GM19035 (cell line): Measurements from ENCODE around the gene BRCA1.
"Not testable (repeated sequence)": the region's sequence is repeated elsewhere in the genome, so short reads cannot be mapped to it uniquely, and the experiment has no call there.

Experiments
- ATAC-seq: cut with Tn5 transposase; IDR thresholded peaks from one replicate; pipeline ENCODE4 v1.9.1; 2021; ENCODE audit not compliant: unreplicated experiment

BRCA1 gene

DNA sequence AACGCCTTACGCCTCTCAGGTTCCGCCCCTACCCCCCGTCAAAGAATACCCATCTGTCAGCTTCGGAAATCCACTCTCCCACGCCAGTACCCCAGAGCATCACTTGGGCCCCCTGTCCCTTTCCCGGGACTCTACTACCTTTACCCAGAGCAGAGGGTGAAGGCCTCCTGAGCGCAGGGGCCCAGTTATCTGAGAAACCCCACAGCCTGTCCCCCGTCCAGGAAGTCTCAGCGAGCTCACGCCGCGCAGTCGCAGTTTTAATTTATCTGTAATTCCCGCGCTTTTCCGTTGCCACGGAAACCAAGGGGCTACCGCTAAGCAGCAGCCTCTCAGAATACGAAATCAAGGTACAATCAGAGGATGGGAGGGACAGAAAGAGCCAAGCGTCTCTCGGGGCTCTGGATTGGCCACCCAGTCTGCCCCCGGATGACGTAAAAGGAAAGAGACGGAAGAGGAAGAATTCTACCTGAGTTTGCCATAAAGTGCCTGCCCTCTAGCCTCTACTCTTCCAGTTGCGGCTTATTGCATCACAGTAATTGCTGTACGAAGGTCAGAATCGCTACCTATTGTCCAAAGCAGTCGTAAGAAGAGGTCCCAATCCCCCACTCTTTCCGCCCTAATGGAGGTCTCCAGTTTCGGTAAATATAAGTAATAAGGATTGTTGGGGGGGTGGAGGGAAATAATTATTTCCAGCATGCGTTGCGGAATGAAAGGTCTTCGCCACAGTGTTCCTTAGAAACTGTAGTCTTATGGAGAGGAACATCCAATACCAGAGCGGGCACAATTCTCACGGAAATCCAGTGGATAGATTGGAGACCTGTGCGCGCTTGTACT, at the start of gene BRCA1:
Gene BRCA1 (minus strand): TSS at position 232 of the 834 bp plus-strand sequence. CDS start 1,268 bp downstream, outside the sequence.
- ATAC-seq: peak; percentile 93

DNA sequence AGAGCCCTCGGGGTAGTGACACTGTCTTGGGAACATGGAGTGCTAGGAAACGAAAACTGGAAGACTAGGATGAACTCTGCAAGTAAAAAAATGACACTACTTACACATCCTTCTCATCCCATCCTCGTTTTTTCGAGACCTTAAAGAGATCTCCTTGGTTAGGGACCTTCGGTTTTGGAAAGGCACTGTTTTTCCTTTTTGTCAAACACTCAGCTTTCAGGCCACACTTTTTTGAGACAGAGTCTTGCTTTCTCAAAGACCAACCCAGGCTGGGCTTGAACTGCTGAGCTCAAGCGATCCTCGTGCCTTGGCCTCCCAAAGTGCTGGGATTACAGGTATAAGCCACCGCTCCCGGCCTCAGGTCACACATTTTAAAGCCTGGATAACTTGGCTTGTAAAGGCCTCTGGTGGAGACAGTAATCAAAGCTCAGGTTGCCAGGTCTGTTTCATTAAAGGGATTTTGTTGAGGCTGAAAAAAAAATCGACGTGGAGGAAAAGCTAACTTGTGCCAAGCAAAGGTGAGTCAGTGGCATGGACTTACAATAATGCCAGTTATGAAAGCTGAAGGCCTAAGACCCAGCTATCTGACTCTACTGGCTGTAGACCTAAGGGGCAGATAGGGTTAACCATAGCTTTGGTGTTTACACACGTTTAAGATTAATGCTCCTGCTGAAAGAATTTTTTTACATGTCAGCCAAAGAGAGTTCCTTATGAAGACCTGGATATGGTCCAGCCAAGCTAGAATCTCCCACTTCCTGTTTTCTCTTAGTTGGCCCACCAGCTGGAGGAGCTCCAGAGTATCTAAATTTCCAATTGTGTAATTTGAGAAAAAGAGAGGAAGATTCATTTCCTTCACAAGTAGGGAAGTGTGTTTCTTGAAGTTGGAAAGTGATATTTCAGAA, 46.7 kb upstream of the BRCA1 start:
- no peak for ATAC-seq

DNA sequence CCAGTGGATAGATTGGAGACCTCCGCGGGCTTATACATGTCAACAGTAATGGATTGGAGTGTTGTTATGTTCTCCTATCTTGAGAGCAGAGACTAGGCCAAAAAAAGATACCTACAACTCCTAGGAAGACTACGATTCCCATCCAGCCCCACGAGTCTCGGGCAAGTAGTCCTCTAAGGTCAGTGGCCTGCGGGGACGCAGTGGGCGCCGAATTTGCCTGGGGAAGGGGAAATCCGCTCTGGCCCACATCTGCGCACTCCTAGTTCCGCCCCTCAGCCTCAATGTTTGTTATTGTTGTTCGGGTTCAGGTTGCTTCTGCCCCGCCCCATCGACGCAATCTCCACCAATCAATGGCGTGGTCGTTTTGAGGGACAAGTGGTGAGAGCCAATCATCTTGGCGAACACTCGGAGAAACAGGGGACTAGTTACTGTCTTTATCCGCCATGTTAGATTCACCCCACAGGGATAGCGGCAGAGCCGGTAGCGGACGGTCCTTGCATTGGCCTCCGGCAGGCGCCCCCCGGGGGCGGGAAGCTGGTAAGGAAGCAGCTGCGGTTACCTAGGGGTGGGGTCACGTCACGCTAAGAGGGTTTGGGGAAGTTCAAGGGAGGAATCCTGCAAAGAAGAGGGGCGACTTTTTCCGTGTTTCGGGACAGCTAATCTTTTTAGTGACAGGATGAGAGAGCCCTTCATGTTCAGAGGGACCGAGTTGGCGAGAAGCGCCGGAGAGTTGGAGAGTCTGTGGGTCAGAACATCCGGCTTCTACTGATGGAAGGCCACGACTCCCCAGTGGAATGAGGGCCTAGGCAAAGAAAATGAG, 45.8 kb upstream of the BRCA1 start, which contains the start of gene NBR1:
Gene NBR1 (plus strand): TSS at position 449 of the 820 bp plus-strand sequence. CDS start 4,586 bp downstream, outside the sequence.
- ATAC-seq: peak; percentile 76

DNA sequence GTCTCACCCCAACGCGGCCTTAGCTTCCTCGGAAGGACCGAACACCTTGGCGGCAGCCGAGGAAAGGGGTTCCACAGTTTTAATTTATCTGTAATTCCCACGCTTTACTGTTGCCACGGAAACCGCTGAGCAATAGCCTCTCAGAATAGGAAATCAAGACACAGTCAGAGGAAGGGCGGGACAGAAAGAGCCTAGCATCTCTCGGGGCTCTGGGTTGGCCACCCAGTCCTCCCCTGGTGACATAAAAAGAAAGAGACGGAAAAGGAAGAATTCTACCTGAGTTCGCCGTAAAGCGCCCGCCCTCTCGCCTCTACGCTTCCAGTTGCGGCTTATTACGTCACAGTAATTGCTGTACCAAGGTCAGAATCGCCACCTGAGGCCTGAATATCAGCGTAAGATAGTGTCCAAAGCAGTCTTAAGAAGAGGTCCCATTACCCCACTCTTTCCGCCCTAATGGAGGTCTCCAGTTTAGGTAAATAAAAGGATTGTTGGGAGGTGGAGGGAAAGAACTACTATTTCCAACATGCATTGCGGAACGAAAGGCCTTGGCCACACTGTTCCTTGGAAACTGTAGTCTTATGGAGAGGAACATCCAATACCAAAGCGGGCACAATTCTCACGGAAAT, 45.1 kb upstream of the BRCA1 start:
- ATAC-seq: peak; percentile 69

DNA sequence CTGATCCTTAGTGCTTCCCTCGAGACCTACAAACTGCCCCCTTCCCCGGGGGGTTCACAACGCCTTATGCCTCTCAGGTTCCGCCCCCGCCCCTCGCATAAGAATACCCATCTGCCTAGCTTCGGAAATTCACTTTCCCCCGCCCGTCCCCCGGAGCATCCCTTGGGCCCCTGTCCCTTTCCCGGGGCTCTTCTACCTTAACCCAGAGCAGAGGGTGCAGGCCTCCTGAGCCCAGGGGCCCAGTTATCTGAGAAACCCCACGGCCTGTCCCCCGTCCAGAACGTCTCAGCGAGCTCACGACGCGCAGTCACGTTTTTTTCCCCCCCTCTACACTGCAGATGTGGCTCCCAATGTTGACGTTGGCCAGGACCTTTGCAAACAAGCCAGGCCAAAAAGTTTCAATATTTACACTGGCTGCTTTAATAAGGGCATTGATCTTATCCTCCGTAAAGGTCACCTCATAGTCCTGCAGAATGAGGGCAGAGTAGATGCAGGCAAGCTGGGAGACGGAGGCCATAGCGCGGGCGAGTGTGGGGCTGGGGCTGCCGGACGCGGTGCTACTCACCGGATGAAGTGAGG, 44.5 kb upstream of the BRCA1 start:
- ATAC-seq: peak; percentile 27

DNA sequence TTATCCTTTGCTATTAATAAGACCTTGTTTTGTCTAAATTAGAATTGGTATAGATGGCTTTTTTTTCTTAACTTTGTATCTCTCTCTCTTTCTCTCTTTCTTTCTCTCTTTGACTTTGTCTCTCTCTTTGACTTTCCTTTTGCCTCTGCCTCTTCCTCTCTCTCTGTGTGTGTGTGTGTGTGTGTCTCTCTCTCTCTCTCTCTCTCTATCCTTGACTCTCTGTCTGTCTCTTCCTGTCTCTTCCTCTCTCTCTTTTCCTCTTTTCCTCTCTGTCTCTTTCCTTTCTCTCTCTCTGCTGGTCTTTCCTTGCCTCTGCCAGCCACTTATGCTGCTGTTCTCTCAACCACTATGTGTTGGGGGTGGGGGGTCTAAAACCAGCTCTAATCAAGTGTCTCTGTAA, 40.8 kb upstream of the BRCA1 start:
- not testable (repeated sequence) for ATAC-seq

DNA sequence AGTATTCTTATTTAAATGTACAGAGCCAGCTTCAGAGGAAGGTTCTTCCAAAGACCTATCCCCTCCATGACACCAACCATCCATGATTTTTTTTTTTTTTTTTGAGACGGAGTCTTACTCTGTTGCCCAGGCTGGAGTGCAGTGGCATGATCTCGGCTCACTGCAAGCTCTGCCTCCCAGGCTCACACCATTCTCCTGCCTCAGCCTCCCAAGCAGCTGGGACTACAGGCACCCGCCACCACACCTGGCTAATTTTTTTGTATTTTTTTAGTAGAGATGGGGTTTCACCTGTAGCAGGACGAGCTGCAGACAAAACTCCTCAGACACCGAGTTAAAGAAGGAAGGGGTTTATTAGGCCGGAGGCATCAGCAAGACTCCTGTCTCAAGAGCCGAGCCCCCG, 34.8 kb upstream of the BRCA1 start:
- not testable (repeated sequence) for ATAC-seq

DNA sequence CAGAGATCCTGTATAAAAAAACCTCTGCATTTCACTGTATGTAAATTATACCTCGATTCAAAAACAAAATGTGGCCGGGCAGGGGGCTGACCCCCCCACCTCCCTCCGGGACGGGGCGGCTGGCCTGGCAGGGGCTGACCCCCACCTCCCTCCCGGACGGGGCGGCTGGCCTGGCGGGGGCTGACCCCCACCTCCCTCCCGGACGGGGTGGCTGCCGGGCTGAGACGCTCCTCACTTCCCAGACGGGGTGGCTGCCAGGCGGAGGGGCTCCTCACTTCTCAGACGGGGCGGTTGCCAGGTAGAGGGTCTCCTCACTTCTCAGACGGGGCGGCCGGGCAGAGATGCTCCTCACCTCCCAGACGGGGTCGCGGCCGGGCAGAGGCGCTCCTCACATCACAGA, 34.1 kb upstream of the BRCA1 start:
- not testable (repeated sequence) for ATAC-seq

DNA sequence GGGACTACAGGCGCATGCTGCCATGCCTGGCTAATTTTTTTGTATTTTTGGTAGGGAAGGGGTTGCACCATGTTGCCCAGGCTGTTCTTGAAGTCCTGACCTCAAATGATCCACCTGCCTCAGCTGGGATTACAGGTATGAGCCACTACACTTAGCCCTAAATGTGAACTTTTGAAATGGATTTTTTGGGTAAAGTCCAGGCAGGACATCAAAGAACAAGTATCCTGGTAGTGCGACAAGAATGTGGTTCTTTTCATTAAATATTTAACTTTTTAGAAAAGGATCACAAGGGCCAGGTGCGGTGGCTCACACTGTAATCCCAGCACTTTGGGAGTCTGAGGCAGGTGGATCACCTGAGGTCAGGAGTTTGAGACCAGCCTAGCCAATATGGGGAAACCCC, 30.5 kb upstream of the BRCA1 start:
- no peak for ATAC-seq

DNA sequence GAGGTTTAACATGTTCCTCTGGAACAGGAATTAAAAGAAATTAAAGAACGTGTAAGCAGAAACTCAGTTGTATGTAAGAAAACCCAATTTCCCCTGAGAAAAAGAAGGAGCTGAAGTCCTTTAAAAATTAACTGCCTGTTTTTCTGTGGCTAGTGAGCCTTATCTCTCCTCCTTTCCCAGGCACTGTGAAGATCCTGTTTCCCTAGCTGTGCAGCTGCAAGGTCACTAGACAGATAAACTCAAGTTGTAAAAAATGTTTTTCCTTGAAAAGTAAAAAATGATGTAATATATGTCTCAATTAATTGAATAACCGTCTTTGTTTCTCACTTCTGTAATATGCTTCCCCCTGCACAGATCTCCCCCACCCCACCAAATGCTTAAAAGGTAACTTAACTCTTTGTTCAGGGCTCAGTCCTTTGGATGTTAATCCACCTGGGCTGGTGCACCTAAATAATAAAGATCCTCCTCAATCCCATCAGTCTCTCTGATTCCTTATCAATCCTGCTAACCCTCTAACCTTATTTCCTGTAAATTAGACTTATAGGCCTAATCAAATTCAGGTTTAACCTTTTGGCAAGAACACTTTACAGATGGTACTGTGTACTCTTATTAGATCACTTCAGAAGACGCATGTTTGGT, 28.2 kb upstream of the BRCA1 start:
- ATAC-seq: not testable (repeated sequence)

DNA sequence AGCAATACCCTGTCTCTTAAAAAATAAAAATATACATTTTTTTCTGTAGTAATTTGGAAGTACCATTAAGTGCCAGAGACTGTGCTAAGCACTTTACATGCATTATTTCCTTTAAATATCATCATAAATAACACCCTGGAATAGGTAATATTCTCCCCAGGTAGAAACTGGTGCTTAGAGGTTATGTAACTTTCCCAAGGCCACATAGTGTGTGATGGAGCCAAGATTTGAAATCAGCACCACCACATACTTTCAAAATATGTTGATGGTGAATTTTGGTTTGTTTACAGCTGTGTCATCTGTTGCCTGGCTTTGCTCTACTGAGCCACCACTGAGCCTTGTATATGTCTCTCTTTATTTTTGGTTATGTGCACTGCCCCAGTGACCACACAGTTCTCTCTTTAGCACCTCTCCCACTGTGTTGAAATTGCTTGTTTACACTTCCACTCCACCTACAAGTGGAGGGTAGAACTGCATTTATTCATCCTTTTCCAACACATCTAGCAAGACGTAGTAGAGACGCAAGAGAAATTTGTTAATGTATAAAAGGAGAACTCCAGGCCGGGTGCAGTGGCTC, 26.8 kb upstream of the BRCA1 start:
- no peak for ATAC-seq

DNA sequence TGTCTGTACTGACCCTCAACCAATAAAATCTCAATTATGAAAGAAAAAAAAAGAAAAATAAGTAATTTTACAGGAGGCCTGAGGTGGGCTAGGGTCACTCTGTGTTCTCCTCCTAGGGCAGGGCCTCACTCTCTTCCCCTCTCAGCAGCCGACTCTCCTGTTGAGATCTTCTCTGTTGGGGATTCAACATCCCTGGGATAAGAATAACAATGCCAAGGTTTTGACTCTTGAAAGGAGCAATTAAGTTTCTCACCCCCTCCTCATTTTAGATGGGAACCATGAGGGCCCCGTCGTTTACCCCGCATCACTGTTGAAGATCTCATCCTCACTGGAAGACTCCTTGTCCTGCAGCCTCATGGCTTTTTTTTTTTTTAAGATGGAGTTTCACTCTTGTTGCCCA, 21.5 kb upstream of the BRCA1 start:
- no peak for ATAC-seq

DNA sequence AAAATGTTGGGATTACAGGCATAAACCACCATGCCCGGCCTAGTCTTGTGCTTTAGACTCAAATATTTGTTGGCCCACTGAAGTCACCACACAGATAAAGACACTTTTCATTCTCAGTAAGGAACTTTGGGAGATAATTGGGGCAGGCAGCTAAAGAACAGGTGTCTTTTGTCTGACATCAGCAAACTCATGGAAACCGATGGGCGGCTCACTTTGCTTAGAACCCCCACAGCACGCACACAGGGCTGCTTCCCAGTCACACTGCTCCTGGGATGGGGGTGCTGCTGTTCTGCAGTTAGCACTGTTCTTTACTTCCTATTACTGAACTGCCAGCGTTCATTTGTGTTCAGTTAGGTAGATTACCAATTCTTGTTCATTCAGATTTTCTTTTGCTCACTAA, 18.0 kb upstream of the BRCA1 start:
- no peak for ATAC-seq

DNA sequence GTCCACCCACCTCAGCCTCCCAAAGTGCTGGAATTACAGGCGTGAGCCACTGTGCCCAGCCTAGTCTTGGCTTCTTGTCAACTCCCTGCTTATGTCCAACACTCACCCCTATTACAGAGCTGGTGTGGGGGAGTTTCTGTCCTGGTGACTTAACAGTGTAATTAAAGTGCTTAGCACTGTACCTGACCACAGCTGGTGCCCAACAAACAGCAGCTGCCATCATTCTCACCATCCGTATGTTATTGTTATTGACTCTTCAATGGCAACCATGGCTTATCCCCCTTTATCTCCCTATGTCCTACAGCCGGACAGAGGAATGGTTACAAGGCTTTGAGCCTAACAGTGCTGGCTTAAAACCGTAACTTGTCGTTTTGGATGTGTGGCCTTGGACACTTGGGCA, 17.0 kb upstream of the BRCA1 start:
- ATAC-seq: no peak

DNA sequence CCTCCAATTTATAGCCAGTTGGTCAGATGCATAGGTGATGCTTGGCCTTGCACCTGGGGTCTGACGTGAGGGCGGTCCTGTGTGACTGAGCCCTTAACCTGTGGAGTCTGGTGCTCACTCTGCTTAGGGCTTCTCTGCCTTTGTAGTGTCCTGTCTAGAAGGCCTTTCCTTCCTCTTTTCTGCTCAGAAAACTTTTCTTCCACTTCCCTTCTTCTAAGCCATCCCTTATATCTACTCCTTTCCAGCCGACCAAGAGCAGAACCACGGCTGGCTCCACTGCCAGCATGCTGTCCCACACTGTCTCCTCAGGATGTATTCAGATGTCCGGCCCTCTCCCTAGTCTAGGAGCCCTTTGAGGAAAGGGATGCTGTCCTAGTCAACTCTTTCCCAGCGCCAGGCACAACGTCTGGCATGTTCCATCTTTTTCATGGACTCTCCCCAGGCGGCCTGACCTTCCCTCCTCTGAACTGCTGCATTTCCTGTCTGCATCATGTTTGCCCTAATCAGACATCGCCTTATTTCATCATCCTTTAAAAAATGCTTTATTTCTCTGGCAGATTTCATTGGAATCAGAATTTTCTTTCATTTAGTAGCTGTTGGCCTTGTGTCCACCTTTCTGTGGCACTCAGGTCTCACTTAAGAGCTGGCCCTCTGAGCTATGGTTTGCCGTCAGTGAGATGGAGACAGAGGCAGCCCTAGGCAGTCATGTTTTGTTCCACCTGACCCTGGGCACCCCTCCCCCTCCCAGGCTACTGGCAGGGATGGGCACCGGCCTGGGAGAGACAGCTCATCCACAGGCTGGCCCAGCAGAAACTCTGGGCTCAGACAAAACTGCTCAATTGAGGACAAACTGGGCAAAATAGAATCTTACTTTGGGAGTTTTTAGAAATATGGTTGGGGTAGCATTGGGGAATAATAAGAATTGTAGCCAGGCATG, 15.5 kb upstream of the BRCA1 start:
- ATAC-seq: no peak

DNA sequence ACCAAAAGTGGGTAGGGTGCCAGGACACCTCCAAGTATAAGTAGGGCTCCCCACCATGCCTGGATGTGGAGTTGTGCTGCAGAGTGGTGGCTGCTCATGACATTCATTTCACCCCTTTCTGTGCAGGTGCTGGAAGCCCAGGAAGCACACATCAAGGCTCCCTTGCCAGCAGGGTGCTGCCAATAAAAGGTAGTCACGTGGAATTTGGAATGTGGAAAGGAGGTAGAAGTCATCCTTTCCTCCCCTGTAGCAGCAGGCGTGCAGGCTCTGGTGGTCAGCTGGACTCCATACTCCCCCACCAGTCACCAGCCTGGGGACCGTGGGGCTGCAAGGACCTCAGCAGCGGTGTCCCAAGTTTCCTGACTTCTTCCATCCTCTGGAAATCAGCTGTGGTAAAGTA, 13.4 kb upstream of the BRCA1 start:
- not testable (repeated sequence) for ATAC-seq

DNA sequence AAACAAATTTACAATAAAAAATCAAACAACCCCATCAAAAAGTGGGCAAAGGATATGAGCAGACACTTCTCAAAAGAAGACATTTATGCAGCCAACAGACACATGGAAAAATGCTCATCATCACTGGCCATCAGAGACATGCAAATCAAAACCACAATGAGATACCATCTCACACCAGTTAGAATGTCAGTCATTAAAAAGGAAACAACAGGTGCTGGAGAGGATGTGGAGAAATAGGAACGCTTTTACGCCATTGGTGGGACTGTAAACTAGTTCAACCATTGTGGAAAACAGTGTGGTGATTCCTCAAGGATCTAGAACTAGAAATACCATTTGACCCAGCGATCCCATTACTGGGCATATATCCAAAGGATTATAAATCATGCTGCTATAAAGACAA, 11.4 kb upstream of the BRCA1 start:
- ATAC-seq: not testable (repeated sequence)

DNA sequence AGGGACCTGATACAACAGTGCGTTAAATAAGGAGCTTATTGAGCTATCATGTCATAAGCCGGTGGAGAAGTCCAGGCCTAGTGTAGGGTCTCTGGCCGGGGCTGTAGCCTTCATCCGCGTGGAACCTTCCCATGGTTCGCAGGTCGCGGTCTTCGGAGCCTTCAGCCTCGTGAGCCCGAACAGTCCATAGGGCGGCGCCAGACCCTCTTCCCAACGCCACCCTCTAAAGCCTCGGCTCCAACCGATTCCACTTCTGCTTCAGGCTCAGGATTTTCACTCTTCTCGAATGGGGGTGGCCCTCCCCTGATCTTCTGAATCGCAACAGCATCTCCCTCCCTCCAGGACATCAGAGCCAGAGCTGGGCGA, 10.3 kb upstream of the BRCA1 start:
- no peak for ATAC-seq
